HT1080 (cell line): ENCODE results near the gene UGGT2. TPM values are rescaled to one million over a fixed set of nuclear protein-coding genes. Genes with fewer than 3 reads are reported as not detected.
"Not testable (repeated sequence)": the region's sequence is repeated elsewhere in the genome, so short reads cannot be mapped to it uniquely, and the experiment has no call there.

Source experiments
- DNase-seq: peaks from one replicate; pipeline ENCODE4 v3.0.0-alpha.2; 2015; ENCODE audit warnings: low read depth
- total RNA-seq: library from RNA; depleted of rRNA; stranded (reverse); fragments of >200 nt; shearing (Covaris generic); gene quantifications from 2 replicates; pipeline ENCODE4 v1.2.3, GENCODE V29; 2014

Gene UGGT2
- total RNA-seq, 1 experiment from 2014 or later = 24.5 TPM

DNA sequence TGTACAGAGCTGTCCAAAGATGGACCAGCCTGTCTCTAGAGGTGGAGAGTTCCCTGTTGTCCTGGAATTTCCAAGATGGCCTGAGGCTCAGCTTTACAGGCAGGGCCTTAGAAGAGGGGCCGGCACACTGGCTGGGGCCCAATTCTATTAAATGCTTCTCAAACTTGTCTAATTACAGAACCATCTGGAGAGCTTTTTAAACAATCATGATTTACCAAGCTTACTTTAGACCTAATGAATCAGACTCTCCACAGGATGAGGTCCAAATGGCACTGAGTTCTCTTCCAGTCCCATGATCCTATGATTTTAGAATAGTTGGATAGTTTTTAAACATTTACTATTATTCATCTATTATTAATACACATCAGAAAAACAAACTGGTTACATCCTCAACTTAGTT lies 252.8 kb downstream of the UGGT2 start:
- no peak for DNase-seq

DNA sequence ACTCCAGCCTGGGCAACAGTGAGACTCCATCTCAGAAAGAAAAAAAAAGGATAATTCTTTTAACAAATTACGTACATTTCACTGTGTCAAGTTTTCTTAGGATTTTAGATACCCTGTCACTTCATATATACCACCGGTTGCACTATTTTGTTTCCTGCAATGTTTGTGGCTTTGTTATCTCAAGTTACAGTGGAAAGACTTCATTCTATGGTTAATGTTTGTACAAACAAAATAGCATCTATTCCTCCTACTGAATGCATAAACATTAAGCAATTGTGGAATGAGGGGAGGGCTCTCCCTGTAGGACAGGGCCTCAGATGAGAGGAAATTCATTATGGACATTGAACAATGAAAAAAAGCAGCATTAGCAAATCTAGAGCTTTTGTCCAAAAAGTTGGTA lies 256.2 kb downstream of the UGGT2 start:
- no peak for DNase-seq

DNA sequence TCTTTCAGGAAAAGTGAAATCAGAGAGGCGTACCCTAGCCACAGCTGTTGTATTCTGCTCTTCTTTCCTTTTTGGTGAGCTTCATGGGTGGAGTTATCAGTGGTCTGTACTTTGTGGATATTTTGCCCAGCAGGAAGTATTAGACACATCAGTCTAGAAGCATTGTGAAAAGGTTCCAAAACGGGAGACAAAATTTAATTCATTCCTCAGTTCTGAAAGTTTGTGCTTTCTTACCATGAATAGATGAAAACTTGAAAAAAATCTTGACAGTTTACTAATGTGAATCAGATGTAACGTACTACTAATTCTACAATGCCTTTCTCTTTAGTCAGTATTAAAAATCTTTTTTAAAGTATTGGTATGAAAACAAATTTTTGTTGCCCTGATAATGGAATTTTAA lies 259.4 kb downstream of the UGGT2 start:
- DNase-seq = no peak

DNA sequence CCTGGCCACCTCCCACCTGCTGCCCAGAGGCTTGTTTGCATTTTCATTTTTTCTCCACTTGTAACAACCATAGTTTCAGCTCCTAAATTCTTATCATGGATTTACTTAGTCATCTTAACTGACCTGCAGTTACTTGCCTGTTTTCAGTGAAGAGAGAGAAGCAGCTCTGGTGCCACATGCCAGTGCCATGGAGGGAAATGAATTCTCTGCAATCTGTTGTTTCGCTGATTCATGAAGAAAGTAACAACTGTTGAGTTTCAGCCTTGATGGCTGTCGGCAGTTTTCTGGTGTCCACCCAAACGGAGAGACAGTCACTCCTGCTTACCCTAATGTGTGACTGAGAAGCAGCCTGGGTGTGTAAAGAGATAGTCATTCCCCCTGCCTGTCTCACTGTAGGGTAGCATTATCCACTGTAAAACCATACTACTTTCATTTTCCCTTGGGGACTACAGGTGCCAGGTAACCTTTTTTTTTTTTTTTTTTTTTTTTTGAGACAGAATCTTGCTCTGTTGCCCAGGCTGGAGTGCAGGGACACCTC lies 260.1 kb downstream of the UGGT2 start:
- no peak for DNase-seq

GRCh38 chr13:95791084-95791722 lies 262.0 kb downstream of the UGGT2 start:
- DNase-seq = no peak

- not testable (repeated sequence) for DNase-seq
These were observed 263.9 kb downstream of the UGGT2 start for GRCh38 chr13:95789315-95789714.

DNA sequence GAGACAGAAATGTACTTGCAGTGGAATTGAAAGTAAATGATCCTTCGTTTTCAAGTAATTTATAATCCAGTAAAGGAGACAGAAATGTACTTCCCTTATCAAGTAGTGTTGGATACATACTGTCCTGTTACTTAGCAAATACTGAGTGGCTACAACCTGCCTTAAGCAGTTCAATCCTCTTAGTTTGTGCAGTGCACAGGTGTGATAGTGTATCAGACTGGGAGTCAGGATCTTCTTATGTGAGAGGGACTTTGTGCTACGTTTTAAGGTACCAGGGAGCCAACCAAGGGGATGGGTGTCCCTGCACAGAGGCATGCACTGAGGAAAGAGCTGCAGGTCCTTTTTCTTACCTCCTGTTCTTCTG lies 265.1 kb downstream of the UGGT2 start:
- DNase-seq = no peak

DNA sequence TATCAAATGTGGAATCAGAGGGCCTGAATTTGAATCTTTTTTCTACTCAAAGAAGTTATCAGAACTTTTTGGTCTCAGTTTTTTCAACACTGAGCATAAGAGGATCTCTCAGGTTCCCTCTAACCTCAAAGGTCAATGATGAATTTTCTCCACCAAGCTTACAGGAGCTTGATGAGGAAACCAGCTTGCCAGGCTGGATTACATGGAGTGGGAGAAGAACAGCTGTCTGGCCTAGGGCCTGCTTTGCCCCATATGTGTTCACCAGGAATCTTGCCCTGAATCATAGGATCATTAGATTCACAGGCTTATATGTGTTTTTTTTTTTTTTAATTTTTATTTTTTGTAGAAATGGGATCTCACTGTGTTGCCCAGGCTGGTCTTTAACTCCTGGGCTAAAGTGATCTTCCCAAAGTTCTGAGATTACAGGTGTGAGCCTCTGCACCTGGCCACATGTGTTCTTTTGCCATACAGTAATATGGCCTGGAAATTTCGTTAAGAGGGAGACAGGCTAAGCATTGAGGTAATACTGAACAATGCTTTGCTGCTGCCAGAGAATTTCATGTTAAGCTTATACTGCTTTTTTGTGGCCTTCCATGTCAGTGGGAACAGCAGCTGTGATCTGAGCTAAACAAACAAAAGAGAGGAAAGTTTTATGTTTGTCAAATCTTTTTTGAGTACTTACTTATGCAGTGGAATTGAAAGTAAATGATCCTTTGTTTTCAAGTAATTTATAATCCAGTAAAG lies 265.7 kb downstream of the UGGT2 start:
- DNase-seq = no peak

GRCh38 chr13:95784900-95785290 lies 268.3 kb downstream of the UGGT2 start:
- peak; percentile 59 for DNase-seq

GRCh38 chr13:95784161-95784899 lies 268.9 kb downstream of the UGGT2 start:
- DNase-seq = peak; percentile 62

DNA sequence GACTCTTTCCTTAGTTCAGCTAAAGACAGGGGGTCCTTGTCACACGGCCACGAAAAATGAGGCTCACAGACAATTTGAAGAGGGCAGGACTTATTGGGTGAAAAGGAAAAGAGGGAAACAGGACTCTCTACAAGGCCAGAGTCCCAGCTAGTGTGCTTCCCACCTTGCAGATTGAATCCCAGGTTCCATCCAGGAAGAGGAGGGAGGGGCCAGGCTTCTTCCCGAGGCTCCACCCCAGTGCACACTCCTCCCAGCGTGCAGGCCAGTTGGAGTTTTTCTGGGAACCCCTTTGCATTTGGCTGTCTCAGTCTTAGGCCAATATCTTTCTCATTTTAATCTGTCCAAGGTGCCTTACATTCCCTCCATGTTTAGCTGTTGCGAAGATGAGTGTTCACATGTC lies 269.5 kb downstream of the UGGT2 start:
- no peak for DNase-seq

DNA sequence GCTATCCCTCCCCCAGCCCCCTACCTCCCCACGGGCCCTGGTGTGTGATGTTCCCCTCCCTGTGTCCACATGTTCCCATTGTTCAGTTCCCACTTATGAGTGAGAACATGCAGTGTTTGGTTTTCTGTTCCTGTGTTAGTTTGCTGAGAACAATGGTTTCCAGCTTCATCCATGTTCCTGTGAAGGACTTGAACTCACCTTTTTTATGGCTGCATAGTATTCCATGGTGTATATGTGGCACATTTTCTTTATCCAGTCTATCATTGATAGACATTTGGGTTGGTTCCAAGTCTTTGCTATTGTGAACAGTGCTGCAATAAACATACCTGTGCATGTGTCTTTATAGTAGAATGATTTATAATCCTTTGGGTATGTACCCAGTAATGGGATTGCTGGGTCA lies 271.3 kb downstream of the UGGT2 start:
- not testable (repeated sequence) for DNase-seq

GRCh38 chr13:95781016-95781415 lies 272.2 kb downstream of the UGGT2 start:
- DNase-seq = no peak

- DNase-seq = no peak
These were observed 273.7 kb downstream of the UGGT2 start for GRCh38 chr13:95779522-95779921.

DNA sequence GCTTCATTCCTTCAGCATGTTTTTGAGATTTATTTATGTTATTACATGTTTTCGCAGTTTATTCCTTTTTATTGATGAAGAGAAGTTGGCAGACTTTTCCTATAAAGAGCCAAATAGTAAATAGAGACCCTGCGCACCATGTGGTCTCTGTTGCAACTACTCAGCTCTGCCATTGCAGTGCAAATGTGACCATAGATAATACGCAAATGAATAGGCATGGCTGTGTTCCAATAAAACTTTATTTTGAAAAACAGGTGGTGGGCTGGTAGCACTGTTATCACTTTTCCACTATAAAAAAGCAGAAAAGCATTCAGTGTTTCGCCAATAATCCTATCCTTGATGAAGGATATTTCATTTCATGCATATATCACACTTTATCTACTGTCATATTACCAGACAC lies 281.3 kb downstream of the UGGT2 start:
- no peak for DNase-seq

- no peak for DNase-seq
These were observed 289.6 kb downstream of the UGGT2 start for GRCh38 chr13:95763601-95764000.

DNA sequence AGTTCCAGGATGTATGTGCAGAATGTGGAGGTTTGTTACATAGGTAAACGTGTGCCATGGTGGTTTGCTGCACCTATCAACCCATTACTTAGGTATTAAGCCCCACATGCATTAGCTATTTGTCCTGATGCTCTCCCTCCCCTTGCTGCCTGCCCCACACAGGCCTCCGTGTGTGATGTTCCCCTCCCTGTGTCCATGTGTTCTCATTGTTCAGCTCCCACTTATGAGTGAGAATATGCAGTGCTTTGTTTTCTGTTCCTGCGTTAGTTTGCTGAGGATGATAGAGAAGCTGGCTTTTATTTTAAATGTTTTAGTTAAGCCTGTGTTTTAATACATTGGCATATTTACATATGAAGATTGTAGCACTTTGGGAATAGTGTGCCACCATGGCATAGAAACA lies 290.6 kb downstream of the UGGT2 start:
- DNase-seq = not testable (repeated sequence)

DNA sequence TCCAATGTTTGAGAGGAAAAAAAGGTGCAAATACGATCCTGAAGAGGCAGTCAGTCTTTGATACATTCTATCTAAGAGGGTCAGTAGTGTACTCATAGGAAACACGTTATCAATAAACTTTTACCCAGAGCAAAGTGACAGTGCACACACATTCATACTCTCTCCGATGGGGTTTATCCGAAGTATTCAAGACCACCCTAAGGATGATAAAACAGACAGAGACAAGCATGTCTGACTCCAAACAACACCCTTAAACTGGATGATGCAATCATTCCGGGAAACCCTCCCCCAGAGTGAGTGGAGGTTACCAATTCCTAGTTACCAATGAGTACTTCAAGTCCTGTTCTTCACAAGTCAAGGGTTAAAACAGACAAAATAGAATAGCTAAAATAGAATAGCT lies 297.1 kb downstream of the UGGT2 start:
- DNase-seq = no peak

GRCh38 chr13:95754069-95754468 lies 299.1 kb downstream of the UGGT2 start:
- DNase-seq = no peak

DNA sequence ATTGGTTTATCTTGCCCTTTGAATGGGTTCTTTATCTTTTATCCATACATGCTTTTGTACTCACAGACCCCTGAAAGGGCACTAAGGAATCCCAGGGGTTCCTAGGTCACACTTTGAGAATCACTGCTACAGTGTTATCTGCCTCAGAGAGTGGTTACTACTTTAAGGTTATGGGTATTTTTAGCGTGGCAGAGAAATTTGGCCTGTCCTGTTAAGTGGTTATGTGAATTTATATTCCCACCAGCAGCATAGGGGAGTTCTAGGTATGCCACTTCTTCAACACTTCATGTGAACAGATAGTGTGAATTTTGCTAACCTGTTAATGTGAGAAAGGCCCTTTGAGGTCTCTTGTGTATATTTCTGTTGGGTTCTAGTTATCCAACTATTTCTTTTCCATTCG lies 300.5 kb downstream of the UGGT2 start:
- no peak for DNase-seq
